Measurements from ENCODE around the gene RPS4Y1. TPM values are rescaled to one million over a fixed set of nuclear protein-coding genes. Genes with fewer than 3 reads are reported as not detected.
"Not testable (repeated sequence)": the region's sequence is repeated elsewhere in the genome, so short reads cannot be mapped to it uniquely, and the experiment has no call there.

The RPS4Y1 gene
- total and polyA plus RNA-seq, 2 donors (not counting 3 experiments of a cell fraction or from before 2014, with no cell fraction given) = 335 to 704 TPM

DNA sequence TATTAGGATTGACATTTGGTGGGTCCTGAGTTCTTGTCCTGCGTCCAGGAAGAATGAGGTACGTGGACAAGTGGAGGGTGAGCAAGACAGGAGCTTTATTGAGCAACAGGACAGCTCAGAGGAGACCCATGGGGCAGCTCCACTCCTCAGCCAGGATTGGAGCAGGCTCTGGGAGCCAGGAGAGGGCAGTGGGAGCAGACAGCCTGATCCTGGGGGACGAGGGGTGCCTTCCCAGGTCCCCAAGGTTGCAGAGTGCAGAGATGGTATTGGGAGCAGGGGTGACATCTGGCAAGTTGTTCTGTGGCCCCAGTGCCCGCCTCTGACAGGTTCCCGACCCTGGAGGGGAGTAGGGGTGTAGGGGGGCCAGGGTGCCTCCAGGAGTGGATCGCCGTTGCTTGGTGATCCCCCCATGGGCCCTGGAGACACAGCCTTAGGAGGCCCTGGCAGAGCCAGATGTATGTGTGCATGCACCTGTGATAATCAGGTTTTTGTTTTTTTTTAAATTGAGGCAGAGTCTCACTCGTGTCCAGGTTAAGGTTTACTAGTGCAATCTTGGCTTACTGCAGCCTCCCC lies 26.7 kb downstream of the RPS4Y1 start:
- H3K79me2 ChIP-seq (ENCODE audit: control insufficient read depth, insufficient read depth, low read length) = peaks cover 13% of the 10 kb centered on the region
- H3K27ac ChIP-seq (ENCODE audit: insufficient read depth, low read depth, low read length) = no peak overlapping the region
- no peak for DNase-seq (ENCODE audit: low read depth, low spot score)
- H3K27me3 ChIP-seq (ENCODE audit: control insufficient read depth in 2 of 2, insufficient read depth in 2 of 2, low read length in 2 of 2) = no peaks in the 10 kb centered on the region
- intact Hi-C loops (cut with micrococcal nuclease) (no loop called here), dilution Hi-C loops (cut with MboI; ENCODE audit: extremely low pct_ligation_motif_present, low sequenced_read_pairs) (no loop called here)
- no peak overlapping the region for H2AFZ ChIP-seq (ENCODE audit: low read depth, low read length)
- no peaks in the 10 kb centered on the region for H3K9me1 ChIP-seq (replicated peaks; ENCODE audit: control insufficient read depth, extremely low read depth, insufficient read depth, low read length)
- ChIA-PET CTCF (no interaction called here), POLR2A (no interaction called here)
- H3K4me1 ChIP-seq (ENCODE audit: control insufficient read depth, extremely low read depth, insufficient read depth, low read length) = no peaks in the 10 kb centered on the region
- no TSS peak for BruUV-seq (replicated peaks)
- peaks cover 6 to 8% of the 10 kb centered on the region in 2 experiments for H3K36me3 ChIP-seq (ENCODE audit: control insufficient read depth in 2 of 2, extremely low read depth in 1 of 2, insufficient read depth in 2 of 2, low read length in 2 of 2)
- H4K20me1 ChIP-seq (replicated peaks; ENCODE audit: control insufficient read depth, extremely low read depth, insufficient read depth, low read length) = no peaks in the 10 kb centered on the region
- no peak overlapping the region for H3K4me3 ChIP-seq (replicated peaks in 1 of 3; ENCODE audit: insufficient read depth in 1 of 3, low read depth in 1 of 3, low read length in 3 of 3)
- TF ChIP-seq POLR2AphosphoS5 (IDR thresholded peaks at IDR 0.05; ENCODE audit: insufficient read depth, low read depth, low read length) (no peak), MAX (IDR thresholded peaks at IDR 0.05; ENCODE audit: insufficient read depth, insufficient read length) (no peak), CTCF (IDR thresholded peaks at IDR 0.05; ENCODE audit: extremely low read depth in 1 of 2, insufficient read depth in 1 of 2, low read depth in 1 of 2, low read length in 2 of 2) (no peak), MYC (IDR thresholded peaks at IDR 0.05; ENCODE audit: low read depth, low read length) (no peak), POLR2A (IDR thresholded peaks at IDR 0.05; ENCODE audit: low read depth, low read length) (no peak), FOS (IDR thresholded peaks at IDR 0.05; ENCODE audit: borderline replicate concordance, insufficient read depth, low read length) (no peak), GATA2 (IDR thresholded peaks at IDR 0.05; ENCODE audit: insufficient read depth, insufficient read length, low read depth, low read length) (no peak), EZH2 (IDR thresholded peaks at IDR 0.05; ENCODE audit: borderline replicate concordance, low read depth, low read length, severe bottlenecking) (no peak), JUN (IDR thresholded peaks at IDR 0.05; ENCODE audit: borderline replicate concordance, insufficient read depth, insufficient read length, low read depth) (no peak)
- no peak overlapping the region for H3K4me2 ChIP-seq (ENCODE audit: insufficient read depth, low read length)
- no peak overlapping the region for H3K9ac ChIP-seq (replicated peaks; ENCODE audit: extremely low read depth, insufficient read depth, low read length)
- no peak for FAIRE-seq
- no peaks in the 10 kb centered on the region for H3K9me3 ChIP-seq (replicated peaks; ENCODE audit: control insufficient read depth, insufficient read depth, low read length)

- CTCF ChIA-PET; H3K27me3 ChIP-seq (ENCODE audit: control insufficient read depth in 2 of 2, insufficient read depth in 2 of 2, low read length in 2 of 2); POLR2A ChIA-PET; H3K9ac ChIP-seq (replicated peaks; ENCODE audit: extremely low read depth, insufficient read depth, low read length); H3K9me3 ChIP-seq (replicated peaks; ENCODE audit: control insufficient read depth, insufficient read depth, low read length); H3K27ac ChIP-seq (ENCODE audit: insufficient read depth, low read depth, low read length); H4K20me1 ChIP-seq (replicated peaks; ENCODE audit: control insufficient read depth, extremely low read depth, insufficient read depth, low read length); H3K79me2 ChIP-seq (ENCODE audit: control insufficient read depth, insufficient read depth, low read length); H3K4me2 ChIP-seq (ENCODE audit: insufficient read depth, low read length); H3K4me1 ChIP-seq (ENCODE audit: control insufficient read depth, extremely low read depth, insufficient read depth, low read length); intact Hi-C loops (cut with micrococcal nuclease); BruUV-seq (replicated peaks); DNase-seq (ENCODE audit: low read depth, low spot score); H3K9me1 ChIP-seq (replicated peaks; ENCODE audit: control insufficient read depth, extremely low read depth, insufficient read depth, low read length); FAIRE-seq; H2AFZ ChIP-seq (ENCODE audit: low read depth, low read length); H3K36me3 ChIP-seq (ENCODE audit: control insufficient read depth in 2 of 2, extremely low read depth in 1 of 2, insufficient read depth in 2 of 2, low read length in 2 of 2); dilution Hi-C loops (cut with MboI; ENCODE audit: extremely low pct_ligation_motif_present, low sequenced_read_pairs); H3K4me3 ChIP-seq (replicated peaks in 1 of 3; ENCODE audit: insufficient read depth in 1 of 3, low read depth in 1 of 3, low read length in 3 of 3): not testable (repeated sequence)
Observed at GRCh38 chrY:2872234-2872633, 30.8 kb downstream of the RPS4Y1 start.

All from endothelial cell of umbilical vein (primary cell).